HCT116 (cell line): Measurements from ENCODE around the gene NR2C2. TPM values are rescaled to one million over a fixed set of nuclear protein-coding genes. Genes with fewer than 3 reads are reported as not detected.

Source experiments
- ATAC-seq: fragments of 200-7000 bp; cut with Tn5 transposase; 2 replicates; pipeline ENCODE4 v1.9.1; 2020; ENCODE audit warnings: mild to moderate bottlenecking, moderate library complexity
- BruUV-seq: library from RNA; stranded (reverse); fragments of 400-500 nt; replicated peaks from 2 replicates; lab custom pipeline; 2021; lab: Mats Ljungman, UMichigan
- CTCF ChIA-PET: fragments of 300-600 bp; sonication (Branson Sonifier 250); formaldehyde crosslinking; loops from one replicate; lab custom pipeline; 2021; ENCODE audit warnings: antibody characterized with exemption; lab: Charles Lee
- POLR2A ChIA-PET: fragments of 300-600, 350-600 bp; sonication (Branson Sonifier 250); formaldehyde crosslinking; loops from one replicate; lab custom pipeline; 2021; ENCODE audit warnings: antibody characterized with exemption; lab: Charles Lee
- RAD21 ChIA-PET, 2 experiments: fragments of 300-600 bp; sonication (Branson Sonifier 250); formaldehyde crosslinking; loops; one replicate each; lab custom pipeline; 2023; ENCODE audit warnings: low total read pairs in 2 of 2; ENCODE audit not compliant: uncharacterized antibody in 2 of 2, unreplicated experiment in 2 of 2, low non-redundant PET in 1 of 2; lab: Charles Lee
- DNase-seq: peaks from one replicate; pipeline ENCODE4 v3.0.0-alpha.2; 2010; ENCODE audit warnings: low read depth, low spot score
- H2AFZ ChIP-seq: fragments of 200-600 bp; shearing (Covaris generic), sonication (generic); 2 replicates; pipeline ENCODE4 v1.6.1; 2017; ENCODE audit warnings: low read depth, mixed run types, mixed read lengths, antibody characterized with exemption, low read length; ENCODE audit not compliant: poor library complexity, severe bottlenecking
- H3K27ac ChIP-seq: 2 replicates; pipeline ENCODE4 v1.5.1; 2012; ENCODE audit warnings: low read depth, low read length
- H3K27me3 ChIP-seq: fragments of 200-600 bp; sonication (generic); 2 replicates; pipeline ENCODE4 v1.6.1; 2016; ENCODE audit warnings: mixed run types, low read length, mixed read lengths; ENCODE audit not compliant: insufficient read depth
- H3K36me3 ChIP-seq, 2 experiments: fragments of 200-500 bp in 1 of 2; fragments of 200-600 bp in 1 of 2; sonication (Bioruptor generic) in 1 of 2; sonication (generic) in 1 of 2; 2 replicates each; pipeline versions ENCODE4 v1.5.1 to v1.6.1; 2014 to 2016; ENCODE audit warnings: low read length in 2 of 2, inconsistent platforms in 1 of 2, mixed read lengths in 1 of 2, mixed run types in 1 of 2; ENCODE audit not compliant: insufficient read depth in 2 of 2, control insufficient read depth in 1 of 2
- H3K4me1 ChIP-seq, 2 experiments: fragments of 200-600 bp in 1 of 2; sonication (generic) in 1 of 2; 2 replicates each; pipeline versions ENCODE4 v1.5.1 to v1.6.1; 2012 to 2017; ENCODE audit warnings: low read length in 2 of 2, inconsistent platforms in 1 of 2, mild to moderate bottlenecking in 1 of 2, mixed read lengths in 1 of 2, mixed run types in 1 of 2, moderate library complexity in 1 of 2; ENCODE audit not compliant: insufficient read depth in 2 of 2, control insufficient read depth in 1 of 2
- H3K4me2 ChIP-seq: fragments of 200-600 bp; sonication (generic); 2 replicates; pipeline ENCODE4 v1.6.1; 2017; ENCODE audit warnings: mixed run types, low read length, mixed read lengths
- H3K4me3 ChIP-seq, 2 experiments: fragments of 200-600 bp in 1 of 2; sonication (generic) in 1 of 2; replicated peaks in 1 of 2; 2 replicates each; pipeline ENCODE4 v1.5.1; 2011 to 2016; ENCODE audit warnings: low read length in 2 of 2, control low read depth in 1 of 2, low read depth in 1 of 2, mild to moderate bottlenecking in 1 of 2, mixed read lengths in 1 of 2, mixed run types in 1 of 2
- H3K79me2 ChIP-seq: fragments of 200-600 bp; sonication (generic); 2 replicates; pipeline ENCODE4 v1.6.1; 2017; ENCODE audit warnings: mild to moderate bottlenecking, mixed run types, low read length, moderate library complexity, mixed read lengths; ENCODE audit not compliant: insufficient read depth
- H3K9ac ChIP-seq: fragments of 200-600 bp; sonication (generic); 2 replicates; pipeline ENCODE4 v1.6.1; 2016; ENCODE audit warnings: low read length, mixed read lengths
- H3K9me2 ChIP-seq: fragments of 200-600 bp; sonication (generic), shearing (Covaris generic); 2 replicates; pipeline ENCODE4 v1.6.1; 2017; ENCODE audit warnings: mixed run types, mild to moderate bottlenecking, moderate library complexity; ENCODE audit not compliant: insufficient read depth
- H3K9me3 ChIP-seq, 2 experiments: fragments of 200-500 bp in 1 of 2; fragments of 200-600 bp in 1 of 2; sonication (Bioruptor generic) in 1 of 2; sonication (generic) in 1 of 2; 2 replicates each; pipeline ENCODE4 v1.6.1; 2014 to 2017; ENCODE audit warnings: low read length in 2 of 2, mixed read lengths in 2 of 2, inconsistent platforms in 1 of 2, low read depth in 1 of 2, mild to moderate bottlenecking in 1 of 2, mixed run types in 1 of 2, moderate library complexity in 1 of 2; ENCODE audit not compliant: control insufficient read depth in 1 of 2, insufficient read depth in 1 of 2
- H4K20me1 ChIP-seq: fragments of 200-600 bp; sonication (generic), shearing (Covaris generic); 2 replicates; pipeline ENCODE4 v1.6.1; 2017; ENCODE audit warnings: mixed run types, mild to moderate bottlenecking, moderate library complexity; ENCODE audit not compliant: insufficient read depth
- EGR1 ChIP-seq: IDR thresholded peaks from 2 replicates; pipeline ENCODE4 v1.6.1; 2012; ENCODE audit warnings: low read depth
- EZH2phosphoT487 ChIP-seq: fragments of 200-600 bp; IDR thresholded peaks from 2 replicates; pipeline ENCODE4 v1.6.1; 2018; ENCODE audit warnings: antibody characterized with exemption, borderline replicate concordance
- JUND ChIP-seq: IDR thresholded peaks from 2 replicates; pipeline ENCODE4 v1.6.1; 2012
- POLR2A ChIP-seq: IDR thresholded peaks from 2 replicates; pipeline ENCODE4 v1.7.0; 2011; ENCODE audit warnings: borderline replicate concordance; ENCODE audit not compliant: insufficient read depth, insufficient read length; ENCODE audit errors: extremely low read depth
- POLR2AphosphoS5 ChIP-seq: IDR thresholded peaks from 2 replicates; pipeline ENCODE4 v1.6.1; 2011; ENCODE audit warnings: mild to moderate bottlenecking, low read depth, low read length, moderate library complexity
- SIN3A ChIP-seq: IDR thresholded peaks from 2 replicates; pipeline ENCODE4 v1.6.1; 2012; ENCODE audit warnings: low read depth
- SP1 ChIP-seq: IDR thresholded peaks from 2 replicates; pipeline ENCODE4 v1.6.1; 2012; ENCODE audit warnings: low read depth
- SRF ChIP-seq: IDR thresholded peaks from 2 replicates; pipeline ENCODE4 v1.6.1; 2012; ENCODE audit warnings: low read depth
- YY1 ChIP-seq: IDR thresholded peaks from 2 replicates; pipeline ENCODE4 v1.6.1; 2011; ENCODE audit warnings: low read length, low read depth, moderate library complexity, mild to moderate bottlenecking; ENCODE audit not compliant: insufficient replicate concordance; ENCODE audit errors: extremely low read depth
- intact Hi-C: fragments of 100-400 bp; cut with micrococcal nuclease; formaldehyde crosslinking; loops from 2 replicates; pipeline ENCODE4 v1.10.0; 2022
- total RNA-seq: library from RNA; stranded (reverse); gene quantifications from one replicate; pipeline ENCODE4 v1.2.1, GENCODE V29; 2021; ENCODE audit not compliant: unreplicated experiment
- TF ChIP-seq, protein P1 (sequence below): IDR thresholded peaks from 2 replicates; pipeline ENCODE4 v1.6.1; 2012
- TF ChIP-seq, protein P2 (sequence below): IDR thresholded peaks from 2 replicates; pipeline ENCODE4 v1.6.1; 2012; ENCODE audit warnings: low read depth
- TF ChIP-seq, protein P3 (sequence below): IDR thresholded peaks from 2 replicates; pipeline ENCODE4 v1.6.1; 2011; ENCODE audit warnings: mild to moderate bottlenecking, low read length, moderate library complexity; ENCODE audit not compliant: insufficient replicate concordance; ENCODE audit errors: extremely low read depth
- TF ChIP-seq, protein P4 (sequence below): IDR thresholded peaks from 2 replicates; pipeline ENCODE4 v1.6.1; 2012

NR2C2 gene
- total RNA-seq, 1 experiment from 2014 or later: 45.0 TPM

DNA sequence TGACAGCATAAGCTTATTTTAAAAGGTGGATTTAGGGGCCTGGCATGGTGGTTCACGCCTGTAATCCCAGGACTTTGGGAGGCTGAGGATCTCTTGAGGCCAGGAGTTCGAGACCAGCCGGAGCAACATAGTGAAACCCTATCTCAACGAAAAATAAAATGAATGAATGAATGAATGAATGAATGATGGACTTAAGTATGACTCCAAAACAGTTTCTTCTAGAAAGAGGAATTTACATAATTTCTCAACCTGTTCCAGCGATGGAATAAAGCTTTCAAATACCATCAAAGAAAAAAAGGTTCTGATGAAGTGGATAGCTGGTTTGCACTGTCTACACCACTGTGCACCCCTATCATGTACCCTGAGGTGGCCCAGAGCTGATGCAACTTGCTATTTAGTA lies 20.1 kb upstream of the NR2C2 start:
- no peak overlapping the region for H3K4me2 ChIP-seq
- intact Hi-C loops: loop anchor here (5.0 to 10.0 kb wide), 4 partner anchors 115 to 723 kb away; partner anchors contain the start of gene CAPN7
- H3K79me2 ChIP-seq: no peaks in the 10 kb centered on the region
- no peaks in the 10 kb centered on the region for H3K9me3 ChIP-seq
- ChIA-PET POLR2A (no interaction called here), CTCF (interaction anchor here (2.3 kb wide), 1 partner anchor 124 kb away, joined by 12 read pairs; no protein-coding TSS in a partner anchor), RAD21 (interaction anchor here in 1 of 2 experiments (0.8 kb wide), 1 partner anchor 119 kb away, joined by 3 read pairs; no protein-coding TSS in a partner anchor)
- no peaks in the 10 kb centered on the region for H3K27me3 ChIP-seq
- BruUV-seq: no TSS peak
- H3K9ac ChIP-seq: no peak overlapping the region
- no peak overlapping the region for H2AFZ ChIP-seq
- no peak overlapping the region for H3K27ac ChIP-seq
- H3K36me3 ChIP-seq: no peaks in the 10 kb centered on the region
- no peak for ATAC-seq
- H4K20me1 ChIP-seq: no peaks in the 10 kb centered on the region
- H3K4me3 ChIP-seq: no peak overlapping the region
- no peaks in the 10 kb centered on the region for H3K9me2 ChIP-seq
- no peak for TF ChIP-seq JUND
- no peak for TF ChIP-seq SIN3A
- TF ChIP-seq EZH2phosphoT487: no peak
- TF ChIP-seq, protein P1, sequence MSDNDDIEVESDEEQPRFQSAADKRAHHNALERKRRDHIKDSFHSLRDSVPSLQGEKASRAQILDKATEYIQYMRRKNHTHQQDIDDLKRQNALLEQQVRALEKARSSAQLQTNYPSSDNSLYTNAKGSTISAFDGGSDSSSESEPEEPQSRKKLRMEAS: no peak
- no peak for TF ChIP-seq YY1
- TF ChIP-seq POLR2A: no peak
- TF ChIP-seq SRF: no peak
- DNase-seq: no peak
- H3K4me1 ChIP-seq: peaks cover 0 to 3% of the 10 kb centered on the region in 2 experiments; a peak in 1 of 4 replicates

DNA sequence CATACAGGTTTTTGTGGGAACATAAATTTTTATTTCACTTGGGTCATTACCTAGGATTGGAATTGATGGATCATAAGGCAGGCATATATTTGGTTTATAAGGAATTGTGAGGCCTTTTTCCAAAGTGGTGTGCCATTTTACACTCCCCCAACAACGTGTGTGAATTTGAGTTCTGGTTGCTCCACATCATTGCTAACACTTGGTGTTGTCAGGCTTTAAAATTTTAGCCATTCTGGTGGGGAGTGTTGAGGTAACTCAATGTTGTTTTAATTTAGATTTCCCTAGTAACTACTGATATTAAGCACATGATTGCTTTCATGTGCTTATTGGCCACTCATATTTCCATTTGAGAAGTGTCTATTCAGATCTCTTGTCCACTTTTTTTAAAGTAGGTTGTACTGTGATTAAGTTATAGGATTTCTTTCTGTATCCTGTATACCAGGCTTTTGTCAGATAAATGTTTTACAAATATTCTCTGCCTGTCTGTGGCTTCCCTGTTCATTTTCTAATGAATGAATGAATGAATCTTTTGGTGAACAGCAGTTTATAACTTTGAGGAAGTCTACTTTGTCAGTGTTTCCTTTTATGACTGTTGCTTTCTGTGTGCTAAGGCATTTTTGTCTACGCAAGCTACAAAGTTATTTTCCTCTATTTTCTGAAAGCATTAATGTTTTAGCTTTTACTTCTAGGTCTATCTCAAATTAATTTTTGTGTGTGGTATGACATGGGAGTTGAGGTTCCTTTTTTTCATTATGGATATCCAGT lies 17.9 kb upstream of the NR2C2 start:
- Histone ChIP-seq H3K4me2 (no peak overlapping the region), H4K20me1 (no peaks in the 10 kb centered on the region), H3K27ac (no peak overlapping the region), H3K79me2 (no peaks in the 10 kb centered on the region), H3K9ac (no peak overlapping the region), H3K4me3 (no peak overlapping the region), H3K4me1 (peaks cover 0 to 3% of the 10 kb centered on the region in 2 experiments; a peak in 1 of 4 replicates), H3K9me3 (no peaks in the 10 kb centered on the region), H3K9me2 (no peaks in the 10 kb centered on the region), H2AFZ (no peak overlapping the region), H3K36me3 (no peaks in the 10 kb centered on the region), H3K27me3 (no peaks in the 10 kb centered on the region)
- DNase-seq (no peak), ATAC-seq (no peak)
- RAD21 ChIA-PET: no interaction called here
- CTCF ChIA-PET: no interaction called here
- intact Hi-C loops: loop anchor here (5.0 to 10.0 kb wide), 4 partner anchors 113 to 725 kb away; partner anchors contain the start of gene CAPN7
- POLR2A ChIA-PET: no interaction called here
- no TSS peak for BruUV-seq
- TF ChIP-seq EGR1 (no peak), SRF (no peak), SP1 (no peak), POLR2AphosphoS5 (no peak), JUND (no peak), SIN3A (no peak)
- TF ChIP-seq, protein P2, sequence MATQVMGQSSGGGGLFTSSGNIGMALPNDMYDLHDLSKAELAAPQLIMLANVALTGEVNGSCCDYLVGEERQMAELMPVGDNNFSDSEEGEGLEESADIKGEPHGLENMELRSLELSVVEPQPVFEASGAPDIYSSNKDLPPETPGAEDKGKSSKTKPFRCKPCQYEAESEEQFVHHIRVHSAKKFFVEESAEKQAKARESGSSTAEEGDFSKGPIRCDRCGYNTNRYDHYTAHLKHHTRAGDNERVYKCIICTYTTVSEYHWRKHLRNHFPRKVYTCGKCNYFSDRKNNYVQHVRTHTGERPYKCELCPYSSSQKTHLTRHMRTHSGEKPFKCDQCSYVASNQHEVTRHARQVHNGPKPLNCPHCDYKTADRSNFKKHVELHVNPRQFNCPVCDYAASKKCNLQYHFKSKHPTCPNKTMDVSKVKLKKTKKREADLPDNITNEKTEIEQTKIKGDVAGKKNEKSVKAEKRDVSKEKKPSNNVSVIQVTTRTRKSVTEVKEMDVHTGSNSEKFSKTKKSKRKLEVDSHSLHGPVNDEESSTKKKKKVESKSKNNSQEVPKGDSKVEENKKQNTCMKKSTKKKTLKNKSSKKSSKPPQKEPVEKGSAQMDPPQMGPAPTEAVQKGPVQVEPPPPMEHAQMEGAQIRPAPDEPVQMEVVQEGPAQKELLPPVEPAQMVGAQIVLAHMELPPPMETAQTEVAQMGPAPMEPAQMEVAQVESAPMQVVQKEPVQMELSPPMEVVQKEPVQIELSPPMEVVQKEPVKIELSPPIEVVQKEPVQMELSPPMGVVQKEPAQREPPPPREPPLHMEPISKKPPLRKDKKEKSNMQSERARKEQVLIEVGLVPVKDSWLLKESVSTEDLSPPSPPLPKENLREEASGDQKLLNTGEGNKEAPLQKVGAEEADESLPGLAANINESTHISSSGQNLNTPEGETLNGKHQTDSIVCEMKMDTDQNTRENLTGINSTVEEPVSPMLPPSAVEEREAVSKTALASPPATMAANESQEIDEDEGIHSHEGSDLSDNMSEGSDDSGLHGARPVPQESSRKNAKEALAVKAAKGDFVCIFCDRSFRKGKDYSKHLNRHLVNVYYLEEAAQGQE: no peak
- TF ChIP-seq, protein P3, sequence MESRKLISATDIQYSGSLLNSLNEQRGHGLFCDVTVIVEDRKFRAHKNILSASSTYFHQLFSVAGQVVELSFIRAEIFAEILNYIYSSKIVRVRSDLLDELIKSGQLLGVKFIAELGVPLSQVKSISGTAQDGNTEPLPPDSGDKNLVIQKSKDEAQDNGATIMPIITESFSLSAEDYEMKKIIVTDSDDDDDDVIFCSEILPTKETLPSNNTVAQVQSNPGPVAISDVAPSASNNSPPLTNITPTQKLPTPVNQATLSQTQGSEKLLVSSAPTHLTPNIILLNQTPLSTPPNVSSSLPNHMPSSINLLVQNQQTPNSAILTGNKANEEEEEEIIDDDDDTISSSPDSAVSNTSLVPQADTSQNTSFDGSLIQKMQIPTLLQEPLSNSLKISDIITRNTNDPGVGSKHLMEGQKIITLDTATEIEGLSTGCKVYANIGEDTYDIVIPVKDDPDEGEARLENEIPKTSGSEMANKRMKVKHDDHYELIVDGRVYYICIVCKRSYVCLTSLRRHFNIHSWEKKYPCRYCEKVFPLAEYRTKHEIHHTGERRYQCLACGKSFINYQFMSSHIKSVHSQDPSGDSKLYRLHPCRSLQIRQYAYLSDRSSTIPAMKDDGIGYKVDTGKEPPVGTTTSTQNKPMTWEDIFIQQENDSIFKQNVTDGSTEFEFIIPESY: no peak
- TF ChIP-seq, protein P4, sequence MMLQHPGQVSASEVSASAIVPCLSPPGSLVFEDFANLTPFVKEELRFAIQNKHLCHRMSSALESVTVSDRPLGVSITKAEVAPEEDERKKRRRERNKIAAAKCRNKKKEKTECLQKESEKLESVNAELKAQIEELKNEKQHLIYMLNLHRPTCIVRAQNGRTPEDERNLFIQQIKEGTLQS: no peak
